ENCODE results near the gene PIGT.

Gene PIGT

DNA sequence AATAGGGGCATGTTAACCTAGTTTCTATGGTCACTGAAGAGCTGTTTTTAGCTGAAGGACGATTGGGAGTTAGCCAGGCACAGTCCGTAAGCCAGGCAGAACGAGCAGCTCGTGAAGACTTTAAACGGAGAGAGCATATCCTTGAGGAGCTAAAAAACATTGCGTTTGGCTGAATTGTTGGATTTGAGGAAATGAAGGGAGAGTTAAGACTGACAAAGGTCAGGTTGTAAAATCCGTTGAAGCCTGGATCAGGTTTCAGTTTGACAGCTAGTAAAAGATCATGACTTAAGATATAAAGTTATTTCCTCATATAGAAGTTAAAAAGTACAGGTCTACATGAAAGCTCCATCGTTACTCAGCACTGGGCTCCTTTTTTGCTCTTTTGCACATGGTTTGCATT is 5.1 kb upstream of the PIGT start:
- TF ChIP-seq, protein P1, sequence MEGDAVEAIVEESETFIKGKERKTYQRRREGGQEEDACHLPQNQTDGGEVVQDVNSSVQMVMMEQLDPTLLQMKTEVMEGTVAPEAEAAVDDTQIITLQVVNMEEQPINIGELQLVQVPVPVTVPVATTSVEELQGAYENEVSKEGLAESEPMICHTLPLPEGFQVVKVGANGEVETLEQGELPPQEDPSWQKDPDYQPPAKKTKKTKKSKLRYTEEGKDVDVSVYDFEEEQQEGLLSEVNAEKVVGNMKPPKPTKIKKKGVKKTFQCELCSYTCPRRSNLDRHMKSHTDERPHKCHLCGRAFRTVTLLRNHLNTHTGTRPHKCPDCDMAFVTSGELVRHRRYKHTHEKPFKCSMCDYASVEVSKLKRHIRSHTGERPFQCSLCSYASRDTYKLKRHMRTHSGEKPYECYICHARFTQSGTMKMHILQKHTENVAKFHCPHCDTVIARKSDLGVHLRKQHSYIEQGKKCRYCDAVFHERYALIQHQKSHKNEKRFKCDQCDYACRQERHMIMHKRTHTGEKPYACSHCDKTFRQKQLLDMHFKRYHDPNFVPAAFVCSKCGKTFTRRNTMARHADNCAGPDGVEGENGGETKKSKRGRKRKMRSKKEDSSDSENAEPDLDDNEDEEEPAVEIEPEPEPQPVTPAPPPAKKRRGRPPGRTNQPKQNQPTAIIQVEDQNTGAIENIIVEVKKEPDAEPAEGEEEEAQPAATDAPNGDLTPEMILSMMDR (IDR thresholded peaks at IDR 0.05; ENCODE audit: borderline replicate concordance, extremely low read depth, low read length, poor library complexity, severe bottlenecking), result no peak
- no peak for TF ChIP-seq EZH2 (IDR thresholded peaks at IDR 0.05; ENCODE audit: borderline replicate concordance, low read depth, low read length, severe bottlenecking)
- ATAC-seq (ENCODE audit: insufficient read depth, low read depth), result no peak
- Histone ChIP-seq H3K4me3 (ENCODE audit: low read depth in 1 of 2, low read length in 2 of 2) (no peak overlapping the region), H3K36me3 (ENCODE audit: insufficient read depth, low read length) (peaks cover 36% of the 10 kb centered on the region), H4K20me1 (ENCODE audit: insufficient read depth, low read length) (no peaks in the 10 kb centered on the region), H3K4me1 (ENCODE audit: insufficient read depth, low read length) (peaks cover 38% of the 10 kb centered on the region), H3K27ac (ENCODE audit: low read length) (no peak overlapping the region), H3K9me3 (ENCODE audit: insufficient read depth, low read length, severe bottlenecking) (no peaks in the 10 kb centered on the region), H3K9ac (ENCODE audit: low read depth, low read length) (no peak overlapping the region), H3K79me2 (ENCODE audit: insufficient read depth, low read length) (peaks cover 26% of the 10 kb centered on the region), H3K4me2 (ENCODE audit: insufficient read depth, low read length) (no peak overlapping the region), H2AFZ (ENCODE audit: low read depth, low read length) (no peak overlapping the region), H3K27me3 (ENCODE audit: insufficient read depth, low read length, poor library complexity) (no peaks in the 10 kb centered on the region)
- DNase-seq, result no peak

DNA sequence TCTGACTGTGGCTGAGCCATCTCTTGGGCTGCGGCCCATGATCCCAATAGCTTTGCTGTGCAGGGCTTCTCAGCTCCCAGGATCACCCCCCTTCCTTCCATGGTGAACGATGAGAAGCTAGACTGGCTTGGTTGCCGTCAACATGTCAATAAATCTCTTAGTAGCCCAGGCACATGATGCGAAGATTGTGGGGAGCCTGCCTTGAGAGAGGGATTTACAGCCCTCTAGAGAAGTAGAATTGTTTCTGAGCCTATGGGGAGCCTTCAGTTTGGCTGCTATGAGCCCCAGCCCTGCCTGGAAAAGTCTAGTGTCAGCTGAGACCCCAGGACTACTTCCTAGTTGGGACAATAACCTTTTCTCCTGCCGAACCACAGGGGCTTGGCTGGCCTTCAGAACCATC is 3.3 kb upstream of the PIGT start:
- no peak for DNase-seq
- Histone ChIP-seq H3K79me2 (ENCODE audit: insufficient read depth, low read length) (peaks cover 26% of the 10 kb centered on the region), H3K4me1 (ENCODE audit: insufficient read depth, low read length) (peaks cover 35% of the 10 kb centered on the region), H3K27me3 (ENCODE audit: insufficient read depth, low read length, poor library complexity) (no peaks in the 10 kb centered on the region), H4K20me1 (ENCODE audit: insufficient read depth, low read length) (0 out of 2 replicates have a peak, but pooled peaks cover 2% of the 10 kb centered on the region), H3K9ac (ENCODE audit: low read depth, low read length) (no peak overlapping the region), H3K27ac (ENCODE audit: low read length) (no peak overlapping the region), H3K9me3 (ENCODE audit: insufficient read depth, low read length, severe bottlenecking) (no peaks in the 10 kb centered on the region), H3K36me3 (ENCODE audit: insufficient read depth, low read length) (peaks cover 40% of the 10 kb centered on the region), H3K4me3 (ENCODE audit: low read depth in 1 of 2, low read length in 2 of 2) (no peak overlapping the region), H3K4me2 (ENCODE audit: insufficient read depth, low read length) (no peak overlapping the region), H2AFZ (ENCODE audit: low read depth, low read length) (no peak overlapping the region)
- TF ChIP-seq, protein P1 (IDR thresholded peaks at IDR 0.05; ENCODE audit: borderline replicate concordance, extremely low read depth, low read length, poor library complexity, severe bottlenecking), result no peak
- TF ChIP-seq EZH2 (IDR thresholded peaks at IDR 0.05; ENCODE audit: borderline replicate concordance, low read depth, low read length, severe bottlenecking), result no peak
- no peak for ATAC-seq (ENCODE audit: insufficient read depth, low read depth)

DNA sequence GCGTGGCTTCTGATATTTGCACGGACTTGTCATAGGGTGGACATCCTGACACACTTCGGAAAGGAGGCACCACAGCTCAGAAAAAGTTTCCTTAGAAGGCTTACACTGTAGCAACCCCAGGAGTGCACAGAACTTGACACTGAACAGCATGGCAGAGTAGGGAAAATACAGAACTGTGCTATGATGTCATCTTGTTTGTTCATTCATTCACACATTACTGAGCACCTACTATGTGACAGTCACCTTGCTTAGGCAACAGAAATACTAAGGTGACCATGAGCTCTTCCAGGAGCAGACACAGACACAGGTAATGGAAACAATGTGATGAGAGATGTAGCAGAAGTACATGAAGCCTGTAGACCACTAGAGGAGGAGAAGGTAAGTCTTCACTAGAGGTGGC is 2.5 kb upstream of the PIGT start:
- H3K27ac ChIP-seq (ENCODE audit: low read length), result no peak overlapping the region
- peaks cover 30% of the 10 kb centered on the region for H3K79me2 ChIP-seq (ENCODE audit: insufficient read depth, low read length)
- ATAC-seq (ENCODE audit: insufficient read depth, low read depth) (no peak), DNase-seq (no peak)
- no peak overlapping the region for H2AFZ ChIP-seq (ENCODE audit: low read depth, low read length)
- TF ChIP-seq, protein P1 (IDR thresholded peaks at IDR 0.05; ENCODE audit: borderline replicate concordance, extremely low read depth, low read length, poor library complexity, severe bottlenecking), result no peak
- no peak for TF ChIP-seq EZH2 (IDR thresholded peaks at IDR 0.05; ENCODE audit: borderline replicate concordance, low read depth, low read length, severe bottlenecking)
- no peaks in the 10 kb centered on the region for H3K27me3 ChIP-seq (ENCODE audit: insufficient read depth, low read length, poor library complexity)
- H3K9me3 ChIP-seq (ENCODE audit: insufficient read depth, low read length, severe bottlenecking), result no peaks in the 10 kb centered on the region
- H3K9ac ChIP-seq (ENCODE audit: low read depth, low read length), result no peak overlapping the region
- H3K4me3 ChIP-seq (ENCODE audit: low read depth in 1 of 2, low read length in 2 of 2), result no peak overlapping the region
- no peak overlapping the region for H3K4me2 ChIP-seq (ENCODE audit: insufficient read depth, low read length)
- peaks cover 6% of the 10 kb centered on the region; the same call in 1 of the 2 replicates for H4K20me1 ChIP-seq (ENCODE audit: insufficient read depth, low read length)
- peaks cover 35% of the 10 kb centered on the region for H3K4me1 ChIP-seq (ENCODE audit: insufficient read depth, low read length)
- peaks cover 41% of the 10 kb centered on the region for H3K36me3 ChIP-seq (ENCODE audit: insufficient read depth, low read length)

DNA sequence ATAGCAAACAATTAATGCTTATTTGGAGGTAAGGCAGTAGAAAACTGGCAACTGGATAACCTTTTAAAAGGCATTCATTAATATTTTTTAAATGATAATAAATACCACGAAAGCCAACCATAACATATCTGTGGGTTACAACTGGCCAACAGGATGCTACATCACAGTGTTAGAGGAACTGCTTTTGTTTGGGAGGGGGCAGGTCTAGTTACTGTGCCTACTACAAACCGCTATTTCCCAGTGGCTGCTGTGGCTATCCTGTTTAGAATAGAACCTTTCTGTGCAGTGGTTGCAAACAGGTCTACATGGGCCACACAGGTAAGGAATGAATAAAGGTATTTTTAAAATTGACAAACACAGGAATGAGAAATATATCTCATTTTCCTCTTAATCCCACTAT is 976 bp downstream of the PIGT start:
- Histone ChIP-seq H4K20me1 (ENCODE audit: insufficient read depth, low read length) (peaks cover 13% of the 10 kb centered on the region; the same call in 1 of the 2 replicates), H3K4me1 (ENCODE audit: insufficient read depth, low read length) (peaks cover 36% of the 10 kb centered on the region), H3K4me3 (ENCODE audit: low read depth in 1 of 2, low read length in 2 of 2) (peak overlapping the region; percentile 73 to 74; a peak in 3 of 4 replicates), H3K27ac (ENCODE audit: low read length) (peak overlapping the region; percentile 79), H3K79me2 (ENCODE audit: insufficient read depth, low read length) (peaks cover 39% of the 10 kb centered on the region), H3K9ac (ENCODE audit: low read depth, low read length) (peak overlapping the region; percentile 79), H3K27me3 (ENCODE audit: insufficient read depth, low read length, poor library complexity) (no peaks in the 10 kb centered on the region), H3K36me3 (ENCODE audit: insufficient read depth, low read length) (peaks cover 48% of the 10 kb centered on the region), H2AFZ (ENCODE audit: low read depth, low read length) (no peak overlapping the region), H3K9me3 (ENCODE audit: insufficient read depth, low read length, severe bottlenecking) (no peaks in the 10 kb centered on the region), H3K4me2 (ENCODE audit: insufficient read depth, low read length) (peak overlapping the region; percentile 94)
- ATAC-seq (ENCODE audit: insufficient read depth, low read depth) (no peak), DNase-seq (no peak)
- TF ChIP-seq EZH2 (IDR thresholded peaks at IDR 0.05; ENCODE audit: borderline replicate concordance, low read depth, low read length, severe bottlenecking), result no peak
- TF ChIP-seq, protein P1 (IDR thresholded peaks at IDR 0.05; ENCODE audit: borderline replicate concordance, extremely low read depth, low read length, poor library complexity, severe bottlenecking), result no peak

Data from DND-41 (cell line).